Breast epithelium (tissue), 3 donors: Measurements from ENCODE around the gene PUM2.

ENCODE experiments used
- CTCF ChIP-seq, 3 donors: fragments of 450-650 bp; IDR thresholded peaks; one replicate each; pipeline ENCODE4 v1.5.1; 2016 to 2017; ENCODE audit warnings: antibody characterized with exemption in 3 of 3, mild to moderate bottlenecking in 3 of 3, moderate library complexity in 3 of 3
- POLR2A ChIP-seq: fragments of 450-650 bp; IDR thresholded peaks from one replicate; pipeline ENCODE4 v1.6.1; 2016; ENCODE audit warnings: antibody characterized with exemption, mild to moderate bottlenecking, moderate library complexity
- POLR2AphosphoS5 ChIP-seq, 3 donors: sonication (generic); formaldehyde crosslinking; IDR thresholded peaks; one replicate each; pipeline ENCODE4 v1.6.1; 2017; ENCODE audit warnings: antibody characterized with exemption in 3 of 3

- TF ChIP-seq POLR2A: no peak
- no peak for TF ChIP-seq CTCF (IDR thresholded peaks at IDR 0.05)
- no peak for TF ChIP-seq POLR2AphosphoS5 (IDR thresholded peaks at IDR 0.05)
Measured at GRCh38 chr2:20215183-20216040, 135.2 kb downstream of the PUM2 start.
